SK-N-MC (cell line): ENCODE results near the gene LYRM4.

Source experiments
- EZH2 ChIP-seq: fragments of 200-600 bp; sonication (generic); IDR thresholded peaks from one replicate; pipeline ENCODE4 v1.6.1; 2017; ENCODE audit warnings: antibody characterized with exemption
- FOXP2 ChIP-seq: optimal IDR thresholded peaks from 2 replicates; pipeline ENCODE3; 2011; ENCODE audit warnings: mild to moderate bottlenecking, moderate library complexity; ENCODE audit not compliant: insufficient read depth; ENCODE audit errors: extremely low read length, control extremely low read depth
- POLR2AphosphoS5 ChIP-seq: IDR thresholded peaks from 2 replicates; pipeline ENCODE4 v1.6.1; 2012; ENCODE audit warnings: mild to moderate bottlenecking, low read depth, low read length, borderline replicate concordance

GRCh38 chr6:5130135-5130866, 130.4 kb downstream of the LYRM4 start:
- TF ChIP-seq EZH2: no peak
- no peak for TF ChIP-seq POLR2AphosphoS5
- no peak for TF ChIP-seq FOXP2
